HepG2 (cell line): ENCODE results near the gene WDR93. TPM values are rescaled to one million over a fixed set of nuclear protein-coding genes. Genes with fewer than 3 reads are reported as not detected.

Experiments
- BHLHE40 ChIP-seq: IDR thresholded peaks from 2 replicates; pipeline ENCODE4 v1.6.1; 2011; ENCODE audit warnings: low read length, improper control_type of control experiment
- CBFB ChIP-seq: sonication (generic); formaldehyde crosslinking; IDR thresholded peaks from 2 replicates; pipeline ENCODE4 v1.4.0; 2020; ENCODE audit warnings: missing genetic modification reagents
- ETS1 ChIP-seq: sonication (generic); formaldehyde crosslinking; IDR thresholded peaks from 2 replicates; pipeline ENCODE4 v1.4.0; 2020; ENCODE audit warnings: missing genetic modification reagents
- FOXA1 ChIP-seq, 2 experiments: fragments of 450-650 bp in 1 of 2; sonication (generic) in 1 of 2; formaldehyde crosslinking in 1 of 2; IDR thresholded peaks; 2 replicates each; pipeline versions ENCODE4 v1.4.0 to v1.6.1; 2016 to 2020; ENCODE audit warnings: missing genetic modification reagents in 1 of 2
- FOXO1 ChIP-seq: sonication (generic); formaldehyde crosslinking; IDR thresholded peaks from 2 replicates; pipeline ENCODE4 v1.4.0; 2020; ENCODE audit warnings: missing genetic modification reagents
- HOXA5 ChIP-seq: sonication (generic); formaldehyde crosslinking; IDR thresholded peaks from 2 replicates; pipeline ENCODE4 v1.4.0; 2020; ENCODE audit warnings: missing genetic modification reagents
- KDM3A ChIP-seq: IDR thresholded peaks from 2 replicates; pipeline ENCODE4 v1.6.1; 2018; ENCODE audit warnings: low read depth, missing compliant biosample characterization
- MEIS2 ChIP-seq: sonication (generic); formaldehyde crosslinking; IDR thresholded peaks from 2 replicates; pipeline ENCODE4 v1.9.0; 2021; ENCODE audit warnings: mild to moderate bottlenecking, missing genetic modification reagents
- NRL ChIP-seq: sonication (generic); formaldehyde crosslinking; IDR thresholded peaks from 2 replicates; pipeline ENCODE4 v1.5.0; 2020; ENCODE audit warnings: missing genetic modification reagents, mild to moderate bottlenecking, moderate library complexity, borderline replicate concordance
- PCBP2 ChIP-seq: fragments of 200-400 bp; formaldehyde crosslinking; optimal IDR thresholded peaks from 2 replicates; pipeline ENCODE3; 2018; ENCODE audit warnings: low read length, low read depth; ENCODE audit not compliant: poor library complexity, severe bottlenecking
- RFX1 ChIP-seq: fragments of 450-650 bp; IDR thresholded peaks from 2 replicates; pipeline ENCODE4 v1.6.1; 2017
- SNRNP70 ChIP-seq: fragments of 200-400 bp; formaldehyde crosslinking; IDR thresholded peaks from 2 replicates; pipeline ENCODE4 v1.6.1; 2017; ENCODE audit warnings: mild to moderate bottlenecking, low read depth, low read length, moderate library complexity
- TBX3 ChIP-seq: fragments of 450-650 bp; IDR thresholded peaks from 2 replicates; pipeline ENCODE4 v1.6.1; 2017; ENCODE audit warnings: antibody characterized with exemption, mild to moderate bottlenecking, inconsistent platforms, borderline replicate concordance
- ZBTB20 ChIP-seq: sonication (generic); formaldehyde crosslinking; IDR thresholded peaks from 2 replicates; pipeline ENCODE4 v1.8.1; 2023; ENCODE audit warnings: missing genetic modification reagents, low read depth, mild to moderate bottlenecking, borderline replicate concordance
- ZKSCAN8 ChIP-seq: IDR thresholded peaks from 2 replicates; pipeline ENCODE4 v1.6.1; 2016; ENCODE audit warnings: borderline replicate concordance, missing genetic modification reagents, missing compliant biosample characterization
- ZNF136 ChIP-seq: sonication (generic); formaldehyde crosslinking; IDR thresholded peaks from 2 replicates; pipeline ENCODE4 v1.8.1; 2022; ENCODE audit warnings: low read depth, mild to moderate bottlenecking, moderate library complexity, missing genetic modification reagents
- ZNF138 ChIP-seq: sonication (generic); formaldehyde crosslinking; IDR thresholded peaks from 2 replicates; pipeline ENCODE4 v1.5.0; 2020; ENCODE audit warnings: mild to moderate bottlenecking, low read depth, missing genetic modification reagents
- ZNF225 ChIP-seq: sonication (generic); formaldehyde crosslinking; IDR thresholded peaks from 2 replicates; pipeline ENCODE4 v1.4.0; 2020; ENCODE audit warnings: mild to moderate bottlenecking, missing genetic modification reagents
- ZNF296 ChIP-seq: sonication (generic); formaldehyde crosslinking; conservative IDR thresholded peaks from 2 replicates; pipeline ENCODE4 v1.5.0; 2020; ENCODE audit warnings: mild to moderate bottlenecking, missing genetic modification reagents
- ZNF598 ChIP-seq: sonication (generic); formaldehyde crosslinking; IDR thresholded peaks from 2 replicates; pipeline ENCODE4 v1.5.1; 2020; ENCODE audit warnings: mild to moderate bottlenecking, missing genetic modification reagents, borderline replicate concordance
- ZNF607 ChIP-seq: sonication (generic); formaldehyde crosslinking; IDR thresholded peaks from 2 replicates; pipeline ENCODE4 v1.5.1; 2020; ENCODE audit warnings: missing genetic modification reagents, mild to moderate bottlenecking, borderline replicate concordance
- ZNF614 ChIP-seq: IDR thresholded peaks from 2 replicates; pipeline ENCODE4 v1.6.1; 2018; ENCODE audit warnings: missing biosample characterization, missing genetic modification reagents, inconsistent platforms, borderline replicate concordance
- ZNF660 ChIP-seq: sonication (generic); formaldehyde crosslinking; IDR thresholded peaks from 2 replicates; pipeline ENCODE4 v1.5.1; 2020; ENCODE audit warnings: mild to moderate bottlenecking, low read depth, missing genetic modification reagents, borderline replicate concordance
- ZNF674 ChIP-seq: sonication (generic); formaldehyde crosslinking; IDR thresholded peaks from 2 replicates; pipeline ENCODE4 v1.5.0; 2020; ENCODE audit warnings: low read depth, mild to moderate bottlenecking, missing genetic modification reagents
- ZNF891 ChIP-seq: sonication (generic); formaldehyde crosslinking; IDR thresholded peaks from 2 replicates; pipeline ENCODE4 v1.5.0; 2020; ENCODE audit warnings: mild to moderate bottlenecking, missing genetic modification reagents
- ZSCAN31 ChIP-seq: sonication (generic); formaldehyde crosslinking; IDR thresholded peaks from 2 replicates; pipeline ENCODE4 v1.5.0; 2020; ENCODE audit warnings: low read depth, mild to moderate bottlenecking, missing genetic modification reagents
- polyA plus RNA-seq, 8 experiments: library from polyadenylated mRNA; depleted of rRNA in 3 of 8; stranded (reverse) in 7 of 8; unstranded in 1 of 8; fragments of >200 nt; fragmentation: Illumina TruSeq in 4 of 8; extraction: Trizol in 4 of 8; gene quantifications; 2 replicates each; pipeline versions ENCODE4 v1.2.1 to v1.2.3, GENCODE V29; 2011 to 2016; ENCODE audit warnings: low read depth in 4 of 8, missing spikeins in 1 of 8, mixed read lengths in 1 of 8; ENCODE audit not compliant: insufficient read depth in 1 of 8
- total RNA-seq, 5 experiments: library from RNA; depleted of rRNA; stranded (reverse); fragments of >200 nt; fragmentation: Illumina TruSeq; extraction: Trizol; gene quantifications; 2 replicates each; pipeline ENCODE4 v1.2.3, GENCODE V29; 2016; ENCODE audit warnings: low read depth in 1 of 5
- TF ChIP-seq, protein P1 (sequence below): IDR thresholded peaks from 2 replicates; pipeline ENCODE4 v1.6.1; 2016; ENCODE audit warnings: low read depth, missing genetic modification reagents, missing compliant biosample characterization

The WDR93 gene
- total and polyA plus RNA-seq, 2 of the 13 experiments (the other 11 are each of a cell fraction or from before 2014, with no cell fraction given): 0.07 TPM; not detected in 1

- TF ChIP-seq FOXO1 (CRISPR knock-in tag): 0 out of 2 replicates have a peak, but pooled peaks have one; percentile 32
- TF ChIP-seq, protein P1, sequence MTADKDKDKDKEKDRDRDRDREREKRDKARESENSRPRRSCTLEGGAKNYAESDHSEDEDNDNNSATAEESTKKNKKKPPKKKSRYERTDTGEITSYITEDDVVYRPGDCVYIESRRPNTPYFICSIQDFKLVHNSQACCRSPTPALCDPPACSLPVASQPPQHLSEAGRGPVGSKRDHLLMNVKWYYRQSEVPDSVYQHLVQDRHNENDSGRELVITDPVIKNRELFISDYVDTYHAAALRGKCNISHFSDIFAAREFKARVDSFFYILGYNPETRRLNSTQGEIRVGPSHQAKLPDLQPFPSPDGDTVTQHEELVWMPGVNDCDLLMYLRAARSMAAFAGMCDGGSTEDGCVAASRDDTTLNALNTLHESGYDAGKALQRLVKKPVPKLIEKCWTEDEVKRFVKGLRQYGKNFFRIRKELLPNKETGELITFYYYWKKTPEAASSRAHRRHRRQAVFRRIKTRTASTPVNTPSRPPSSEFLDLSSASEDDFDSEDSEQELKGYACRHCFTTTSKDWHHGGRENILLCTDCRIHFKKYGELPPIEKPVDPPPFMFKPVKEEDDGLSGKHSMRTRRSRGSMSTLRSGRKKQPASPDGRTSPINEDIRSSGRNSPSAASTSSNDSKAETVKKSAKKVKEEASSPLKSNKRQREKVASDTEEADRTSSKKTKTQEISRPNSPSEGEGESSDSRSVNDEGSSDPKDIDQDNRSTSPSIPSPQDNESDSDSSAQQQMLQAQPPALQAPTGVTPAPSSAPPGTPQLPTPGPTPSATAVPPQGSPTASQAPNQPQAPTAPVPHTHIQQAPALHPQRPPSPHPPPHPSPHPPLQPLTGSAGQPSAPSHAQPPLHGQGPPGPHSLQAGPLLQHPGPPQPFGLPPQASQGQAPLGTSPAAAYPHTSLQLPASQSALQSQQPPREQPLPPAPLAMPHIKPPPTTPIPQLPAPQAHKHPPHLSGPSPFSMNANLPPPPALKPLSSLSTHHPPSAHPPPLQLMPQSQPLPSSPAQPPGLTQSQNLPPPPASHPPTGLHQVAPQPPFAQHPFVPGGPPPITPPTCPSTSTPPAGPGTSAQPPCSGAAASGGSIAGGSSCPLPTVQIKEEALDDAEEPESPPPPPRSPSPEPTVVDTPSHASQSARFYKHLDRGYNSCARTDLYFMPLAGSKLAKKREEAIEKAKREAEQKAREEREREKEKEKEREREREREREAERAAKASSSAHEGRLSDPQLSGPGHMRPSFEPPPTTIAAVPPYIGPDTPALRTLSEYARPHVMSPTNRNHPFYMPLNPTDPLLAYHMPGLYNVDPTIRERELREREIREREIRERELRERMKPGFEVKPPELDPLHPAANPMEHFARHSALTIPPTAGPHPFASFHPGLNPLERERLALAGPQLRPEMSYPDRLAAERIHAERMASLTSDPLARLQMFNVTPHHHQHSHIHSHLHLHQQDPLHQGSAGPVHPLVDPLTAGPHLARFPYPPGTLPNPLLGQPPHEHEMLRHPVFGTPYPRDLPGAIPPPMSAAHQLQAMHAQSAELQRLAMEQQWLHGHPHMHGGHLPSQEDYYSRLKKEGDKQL (CRISPR knock-in tag): peak; percentile 68; the same call in 1 of the 2 replicates
- no peak for TF ChIP-seq ZNF225 (CRISPR knock-in tag)
- TF ChIP-seq ZNF674: no peak
- TF ChIP-seq SNRNP70: no peak
- TF ChIP-seq BHLHE40: peak; percentile 77
- 0 out of 2 replicates have a peak, but pooled peaks have one; percentile 29 for TF ChIP-seq TBX3
- no peak for TF ChIP-seq ZBTB20 (CRISPR knock-in tag)
- no peak for TF ChIP-seq RFX1
- no peak for TF ChIP-seq ZNF660 (CRISPR knock-in tag)
- TF ChIP-seq HOXA5: no peak
- no peak for TF ChIP-seq PCBP2
- no peak for TF ChIP-seq NRL (CRISPR knock-in tag)
- TF ChIP-seq KDM3A (CRISPR knock-in tag): no peak
- no peak for TF ChIP-seq ZNF138 (CRISPR knock-in tag)
- TF ChIP-seq MEIS2 (CRISPR knock-in tag): no peak
- TF ChIP-seq ZSCAN31 (CRISPR knock-in tag): no peak
- TF ChIP-seq ETS1 (CRISPR knock-in tag): no peak
- no peak for TF ChIP-seq FOXA1 (IDR thresholded peaks at IDR 0.05)
- TF ChIP-seq FOXA1 (CRISPR knock-in tag; IDR thresholded peaks at IDR 0.05): peak; percentile 89
- TF ChIP-seq ZNF296 (CRISPR knock-in tag): no peak
- no peak for TF ChIP-seq ZNF891
- TF ChIP-seq ZNF614: no peak
- TF ChIP-seq ZNF598 (CRISPR knock-in tag): no peak
- no peak for TF ChIP-seq ZNF607 (CRISPR knock-in tag)
- TF ChIP-seq ZKSCAN8: no peak
- no peak for TF ChIP-seq ZNF136
- peak; percentile 80; the same call in 1 of the 2 replicates for TF ChIP-seq CBFB (CRISPR knock-in tag)
These were observed 66.3 kb downstream of the WDR93 start (continued) for GRCh38 chr15:89756897-89757296.
